Hematopoietic multipotent progenitor cell treated with erythropoietin and hydrocortisone succinate and interleukin-3 and kit ligand, for 17 days (in vitro differentiated cells): ENCODE measurements around the gene TRIM63.
"Not testable (repeated sequence)": the region's sequence is repeated elsewhere in the genome, so short reads cannot be mapped to it uniquely, and the experiment has no call there.

Experiments used
- DNase-seq: peaks from one replicate; pipeline ENCODE4 v3.0.0-alpha.2; 2015; ENCODE audit warnings: low spot score

TRIM63 gene

GRCh38 chr1:26067432-26067911, at the start of gene TRIM63:
Gene TRIM63 (minus strand): TSS chr1:26067630. CDS start chr1:26067494, 136 bp downstream.
- no peak for DNase-seq

DNA sequence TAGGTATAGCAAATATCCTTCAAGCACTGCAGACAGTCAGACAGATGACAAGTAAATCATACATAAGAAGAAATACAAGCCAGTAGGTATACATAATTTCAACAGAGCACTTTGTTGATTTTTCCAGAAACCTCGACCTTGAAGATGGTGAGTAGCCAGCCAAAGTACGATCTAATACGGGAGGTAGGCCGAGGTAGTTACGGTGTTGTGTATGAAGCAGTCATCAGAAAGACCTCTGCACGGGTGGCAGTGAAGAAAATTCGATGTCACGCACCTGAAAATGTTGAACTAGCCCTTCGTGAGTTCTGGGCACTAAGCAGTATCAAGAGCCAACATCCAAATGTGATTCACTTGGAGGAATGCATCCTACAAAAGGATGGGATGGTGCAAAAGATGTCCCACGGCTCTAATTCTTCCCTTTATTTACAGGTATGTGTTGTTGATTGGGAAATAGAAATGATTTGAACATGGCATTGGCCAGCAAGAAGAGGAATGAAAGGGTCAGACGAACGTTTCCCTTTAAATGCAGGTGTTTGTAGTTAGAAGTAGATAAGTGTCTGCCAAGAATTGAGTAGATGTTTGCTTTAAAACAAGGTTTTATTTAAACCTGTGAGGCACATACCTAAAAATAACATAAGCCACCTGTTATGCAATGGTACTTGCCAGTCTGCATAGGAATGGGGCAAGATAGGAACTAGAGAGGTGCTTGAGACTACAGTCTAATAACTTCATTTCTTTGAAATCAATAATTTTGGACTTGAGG, 46.9 kb upstream of the TRIM63 start:
- no peak for DNase-seq

GRCh38 chr1:26112407-26112775, 45.0 kb upstream of the TRIM63 start:
- no peak for DNase-seq

- DNase-seq, result peak; percentile 94
These were observed 44.3 kb upstream of the TRIM63 start, which contains the start of gene PDIK1L for GRCh38 chr1:26111530-26112406. Gene PDIK1L (plus strand): TSS chr1:26111824. CDS start chr1:26114309, 2,485 bp downstream.

DNA sequence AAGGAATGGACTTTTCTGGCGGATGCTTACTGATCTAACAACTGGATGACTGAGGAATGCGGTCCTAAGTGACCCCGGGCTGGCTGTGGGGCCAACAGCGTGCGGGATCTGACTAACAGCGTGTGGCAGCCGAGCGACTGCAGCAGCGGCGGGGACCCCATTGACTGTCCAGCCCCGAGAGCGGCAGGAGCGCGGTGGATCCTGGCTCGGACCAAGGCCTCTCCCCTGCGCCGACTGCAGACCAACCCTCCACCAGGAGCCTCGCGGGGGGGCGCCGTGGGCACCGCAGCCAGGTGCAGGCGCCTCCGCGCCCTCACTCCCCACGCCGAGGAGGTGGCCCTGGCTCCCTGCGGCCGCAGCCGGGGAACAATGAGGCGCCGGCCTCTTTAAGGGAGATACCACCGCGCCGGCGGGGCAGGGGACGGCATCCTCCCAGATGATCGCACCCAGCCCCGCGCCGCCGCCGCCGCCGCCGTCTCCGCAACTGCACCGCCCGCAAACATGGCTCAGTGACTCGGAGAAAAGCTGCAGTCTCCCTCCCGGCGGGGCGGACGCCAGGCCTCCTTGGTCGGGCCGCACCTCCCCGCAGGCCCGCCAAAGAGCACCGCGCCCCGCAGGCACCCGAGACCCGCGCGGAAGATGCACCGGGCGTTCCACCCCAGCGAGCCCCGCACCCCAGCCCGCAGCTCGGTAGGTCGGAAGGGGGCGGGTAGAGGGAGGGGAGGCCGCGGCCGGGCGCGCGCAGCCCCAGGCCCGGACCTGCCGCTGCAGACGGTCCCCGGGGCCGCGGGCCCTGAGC, 43.5 kb upstream of the TRIM63 start:
- peak; percentile 83 for DNase-seq

- DNase-seq, result no peak
These were observed 42.1 kb upstream of the TRIM63 start for GRCh38 chr1:26109229-26110164.

DNA sequence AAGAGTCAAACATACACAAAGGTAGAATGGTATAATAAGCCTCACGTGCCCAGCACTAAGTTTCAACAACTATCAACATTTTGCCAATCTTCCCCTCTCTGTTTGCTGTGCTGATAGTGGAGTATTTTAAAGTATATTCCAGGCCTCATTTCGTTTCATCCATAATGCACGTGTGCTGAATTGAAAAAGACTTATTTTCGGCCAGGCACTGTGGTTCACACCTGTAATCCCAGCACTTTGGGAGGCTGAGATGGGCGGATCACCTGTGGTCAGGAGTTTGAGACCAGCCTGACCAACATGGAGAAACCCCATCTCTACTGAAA, 37.8 kb upstream of the TRIM63 start:
- DNase-seq, result not testable (repeated sequence)

DNA sequence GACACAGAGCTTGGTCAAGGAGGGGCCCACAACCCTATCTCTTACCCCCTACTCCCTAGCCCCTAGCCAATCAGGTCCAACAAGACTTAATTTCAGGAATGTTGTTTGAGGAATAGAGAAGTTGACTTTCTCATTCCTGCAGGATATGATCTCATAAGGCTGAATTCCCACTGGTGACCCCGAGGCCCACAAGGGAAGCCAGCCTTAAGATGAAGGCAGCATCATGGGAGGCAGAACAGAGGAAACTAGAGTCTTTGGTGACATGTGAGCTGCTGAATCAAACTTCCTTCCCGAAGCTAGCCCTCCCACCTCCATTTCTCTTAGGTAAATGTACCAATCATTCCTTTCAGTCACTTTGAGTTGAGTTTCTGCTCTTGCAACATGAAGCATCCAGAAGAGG, 35.1 kb upstream of the TRIM63 start:
- DNase-seq, result no peak

DNA sequence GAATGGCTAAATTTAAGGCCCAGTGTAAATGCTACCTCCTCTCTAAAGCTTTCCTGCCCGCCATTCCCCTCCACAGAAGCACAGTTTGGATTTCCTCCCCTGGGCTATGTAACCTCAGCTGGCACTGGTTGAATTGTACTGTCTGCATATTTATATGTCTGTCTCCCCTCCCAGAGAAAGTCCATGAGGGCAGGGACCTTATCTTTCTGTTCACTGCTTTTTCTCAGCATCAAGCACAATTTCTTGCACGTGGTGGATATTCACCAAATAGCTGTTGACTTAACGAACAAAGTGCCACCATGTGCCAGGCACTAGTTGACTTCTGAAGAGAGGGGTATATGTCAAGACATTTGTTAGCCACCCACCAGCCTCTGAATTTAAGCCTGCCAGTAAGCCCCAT, 34.7 kb upstream of the TRIM63 start:
- DNase-seq, result no peak

DNA sequence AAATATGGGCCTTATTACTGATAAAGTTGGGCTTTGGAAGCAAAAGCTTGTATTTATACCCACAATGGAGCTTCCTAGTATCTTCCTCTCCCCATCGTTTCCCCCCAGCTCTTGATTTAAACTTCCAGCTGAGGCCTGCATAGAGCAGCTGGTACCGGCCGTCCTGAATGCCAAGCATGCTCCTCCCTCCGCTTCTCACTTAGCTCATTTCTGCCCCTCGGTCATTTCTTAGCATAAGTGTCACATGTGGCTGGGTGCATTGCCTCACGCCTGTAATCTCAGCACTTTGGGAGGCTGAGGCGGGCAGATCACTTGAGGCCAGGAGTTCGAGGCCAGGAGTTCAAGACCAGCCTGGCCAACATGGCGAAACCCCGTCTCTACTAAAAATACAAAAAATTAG, 32.8 kb upstream of the TRIM63 start:
- not testable (repeated sequence) for DNase-seq

- no peak for DNase-seq
These were observed 32.4 kb upstream of the TRIM63 start for GRCh38 chr1:26099780-26100179.

GRCh38 chr1:26098602-26099001, 31.2 kb upstream of the TRIM63 start:
- no peak for DNase-seq

DNA sequence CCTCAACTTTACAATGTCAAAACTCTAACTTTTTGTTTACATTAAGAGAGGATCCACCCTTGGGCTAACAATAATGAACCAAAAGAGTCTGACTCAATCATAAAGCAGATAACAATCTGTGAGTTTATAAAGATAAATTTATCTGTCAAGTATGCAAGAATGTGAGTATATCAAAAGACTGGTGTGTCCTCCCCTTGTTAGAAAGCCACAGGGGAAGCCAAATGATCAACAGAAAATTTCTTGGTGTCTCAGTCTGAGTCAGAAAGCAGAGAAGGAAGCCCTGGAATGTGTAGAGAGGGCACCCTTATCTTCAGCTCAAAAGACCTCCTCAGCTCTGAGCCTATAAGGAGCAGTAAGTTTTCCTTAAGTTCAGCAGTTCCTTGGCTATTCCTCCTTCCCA, 30.3 kb upstream of the TRIM63 start:
- no peak for DNase-seq

GRCh38 chr1:26096471-26096870, 29.0 kb upstream of the TRIM63 start:
- DNase-seq, result no peak

- no peak for DNase-seq
These were observed 27.4 kb upstream of the TRIM63 start for GRCh38 chr1:26094677-26095383.

GRCh38 chr1:26094076-26094669, 26.7 kb upstream of the TRIM63 start:
- no peak for DNase-seq

DNA sequence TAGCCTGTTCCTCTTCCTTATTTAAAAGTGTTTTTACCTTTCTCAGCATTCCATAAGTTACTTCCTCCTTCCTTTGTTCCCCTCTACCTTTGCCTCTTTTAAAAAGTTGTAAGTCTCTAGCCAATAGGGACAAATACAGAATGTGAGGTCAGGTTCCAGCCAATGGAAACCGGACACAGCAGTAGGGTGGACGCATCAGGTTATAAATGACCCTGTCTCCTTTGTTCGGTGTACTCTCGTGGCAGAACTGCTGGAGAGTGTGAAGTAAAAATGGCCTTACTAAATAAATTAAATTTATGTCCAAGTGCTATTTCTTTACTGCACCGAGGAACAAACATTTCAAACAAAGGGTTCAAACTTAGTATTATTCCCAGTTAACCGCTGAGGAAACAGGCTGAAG, 26.1 kb upstream of the TRIM63 start:
- not testable (repeated sequence) for DNase-seq

DNA sequence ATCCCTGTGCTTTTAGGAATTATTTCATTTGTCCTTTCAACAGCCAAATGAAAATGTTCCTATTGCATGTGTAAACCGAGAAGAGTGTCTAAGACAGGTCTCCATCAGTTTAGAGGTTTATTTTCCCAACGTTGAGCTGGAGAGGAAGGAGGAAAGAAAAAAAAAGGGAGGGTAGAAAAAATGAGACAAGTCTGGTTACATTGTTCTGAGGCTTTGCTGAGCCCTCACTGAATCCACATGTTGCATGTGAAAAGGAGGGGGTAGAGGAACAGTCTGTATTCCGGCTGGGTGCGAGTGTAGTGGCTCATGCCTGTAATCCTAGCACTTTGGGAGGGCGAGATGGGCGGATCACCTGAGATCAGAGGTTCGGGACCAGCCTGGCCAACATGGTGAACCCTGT, 25.0 kb upstream of the TRIM63 start:
- no peak for DNase-seq

DNA sequence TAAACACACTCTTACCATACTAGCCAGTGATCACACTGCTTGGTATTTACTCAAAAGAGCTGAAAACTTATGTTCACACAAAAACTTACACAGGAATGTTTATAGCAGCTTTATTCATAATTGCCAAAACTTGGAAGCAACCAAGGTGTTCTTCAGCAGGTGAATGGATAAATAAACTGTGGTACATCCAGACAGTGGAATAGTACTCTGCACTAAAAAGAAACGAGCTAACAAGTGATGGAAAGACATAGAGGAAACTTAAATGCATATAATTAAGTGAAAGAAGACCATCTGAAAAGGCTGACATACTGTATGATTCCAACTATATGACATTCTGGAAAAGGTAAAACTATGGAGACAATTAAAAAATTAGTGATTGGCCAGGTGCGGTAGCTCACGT, 23.5 kb upstream of the TRIM63 start:
- DNase-seq, result no peak

DNA sequence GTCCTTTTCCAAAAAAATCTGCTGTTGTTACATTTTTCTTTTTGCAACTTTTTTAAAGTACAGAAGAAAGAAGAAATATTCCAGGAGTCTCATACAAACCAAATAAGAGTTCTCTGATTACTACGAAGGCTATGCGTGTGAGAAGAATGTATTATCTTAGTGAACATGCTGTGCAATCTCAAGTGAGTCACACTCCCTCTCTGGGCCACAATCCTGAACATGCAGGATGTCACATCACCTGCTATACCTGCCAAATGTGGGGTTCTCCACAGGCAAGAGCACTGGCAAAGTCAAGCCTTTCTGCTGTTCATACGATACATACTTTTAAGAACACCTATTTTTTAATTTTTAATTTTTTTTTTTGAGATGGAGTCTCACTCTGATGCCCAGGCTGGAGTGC, 21.7 kb upstream of the TRIM63 start:
- no peak for DNase-seq
